GM12878 (cell line): Measurements from ENCODE around the gene KLHL20. TPM values are rescaled to one million over a fixed set of nuclear protein-coding genes. Genes with fewer than 3 reads are reported as not detected.

Source experiments
- ATAC-seq: fragments of 200-7000 bp; cut with Tn5 transposase; 3 replicates; pipeline ENCODE4 v1.9.1; 2020; ENCODE audit warnings: mild to moderate bottlenecking, moderate library complexity
- BruUV-seq: library from RNA; stranded (reverse); fragments of 400-500 nt; replicated peaks from 2 replicates; lab custom pipeline; 2021; lab: Mats Ljungman, UMichigan
- CTCF ChIA-PET: fragments of 300-600 bp; sonication (Branson Sonifier 250); formaldehyde crosslinking; extraction: SDS; loops from one replicate; lab custom pipeline; 2021; ENCODE audit warnings: inconsistent platforms; lab: Yijun Ruan, JAX
- POLR2A ChIA-PET: fragments of 350-600 bp; formaldehyde crosslinking; extraction: SDS; loops from one replicate; lab custom pipeline; 2021; ENCODE audit warnings: inconsistent platforms; lab: Charles Lee
- RAD21 ChIA-PET: fragments of 300-600 bp; sonication (Branson Sonifier 250); formaldehyde crosslinking; loops from one replicate; lab custom pipeline; 2023; ENCODE audit warnings: antibody characterized with exemption; ENCODE audit not compliant: unreplicated experiment; lab: Charles Lee
- SMC1A ChIA-PET: fragments of 300-600 bp; sonication (Branson Sonifier 250); formaldehyde crosslinking; loops from one replicate; lab custom pipeline; 2023; ENCODE audit not compliant: unreplicated experiment, uncharacterized antibody; lab: Charles Lee
- DNase-seq: peaks from one replicate; pipeline ENCODE4 v3.0.0-alpha.2; 2011; ENCODE audit warnings: low read depth, low spot score
- FAIRE-seq: peaks from 3 replicates; lab custom pipeline; 2011; peaks lifted over from hg19 to GRCh38; lab: Jason Lieb, UNC
- H2AFZ ChIP-seq: 2 replicates; pipeline ENCODE4 v1.6.0; 2011; ENCODE audit warnings: low read depth, low read length, control low read depth; ENCODE audit not compliant: control insufficient read depth
- H3K27ac ChIP-seq: 2 replicates; pipeline ENCODE4 v1.5.1; 2011; ENCODE audit warnings: control low read depth; ENCODE audit not compliant: control insufficient read depth, insufficient read depth
- H3K27me3 ChIP-seq, 2 experiments: replicated peaks in 1 of 2; 2 replicates each; pipeline versions ENCODE4 v1.6.0 to v1.6.1; 2011; ENCODE audit warnings: low read length in 1 of 2; ENCODE audit not compliant: control insufficient read depth in 2 of 2, insufficient read depth in 2 of 2
- H3K36me3 ChIP-seq, 2 experiments: 2 replicates each; pipeline ENCODE4 v1.5.1; 2011; ENCODE audit warnings: low read length in 1 of 2; ENCODE audit not compliant: control insufficient read depth in 2 of 2, insufficient read depth in 2 of 2
- H3K4me1 ChIP-seq: 2 replicates; pipeline ENCODE4 v1.6.1; 2011; ENCODE audit warnings: mild to moderate bottlenecking, low read length, moderate library complexity, mixed read lengths; ENCODE audit not compliant: control insufficient read depth, insufficient read depth
- H3K4me2 ChIP-seq: 2 replicates; pipeline ENCODE4 v1.6.0; 2011; ENCODE audit warnings: control low read depth; ENCODE audit not compliant: control insufficient read depth, insufficient read depth
- H3K4me3 ChIP-seq: fragments of 200-600 bp; sonication (generic); 2 replicates; pipeline ENCODE4 v1.5.1; 2016
- H3K79me2 ChIP-seq: 2 replicates; pipeline ENCODE4 v1.6.0; 2011; ENCODE audit warnings: low read length; ENCODE audit not compliant: control insufficient read depth, insufficient read depth
- H3K9ac ChIP-seq: 2 replicates; pipeline ENCODE4 v1.8.0; 2011; ENCODE audit warnings: low read length, control low read depth, mixed read lengths; ENCODE audit not compliant: control insufficient read depth, insufficient read depth
- H3K9me3 ChIP-seq: replicated peaks from 3 replicates; pipeline ENCODE4 v1.5.1; 2011; ENCODE audit warnings: mild to moderate bottlenecking, low read length; ENCODE audit not compliant: control insufficient read depth, insufficient read depth
- H4K20me1 ChIP-seq: 2 replicates; pipeline ENCODE4 v1.6.0; 2011; ENCODE audit not compliant: control insufficient read depth, insufficient read depth
- ATF7 ChIP-seq: fragments of 450-650 bp; IDR thresholded peaks from 2 replicates; pipeline ENCODE4 v1.6.1; 2016; ENCODE audit warnings: low read depth, mild to moderate bottlenecking
- BACH1 ChIP-seq: fragments of 450-650 bp; IDR thresholded peaks from 2 replicates; pipeline ENCODE4 v1.6.1; 2017; ENCODE audit warnings: mild to moderate bottlenecking, borderline replicate concordance
- BMI1 ChIP-seq: fragments of 450-650 bp; IDR thresholded peaks from 2 replicates; pipeline ENCODE4 v1.6.1; 2016; ENCODE audit warnings: mild to moderate bottlenecking, moderate library complexity, borderline replicate concordance
- BRCA1 ChIP-seq: IDR thresholded peaks from 2 replicates; pipeline ENCODE4 v1.6.1; 2011; ENCODE audit warnings: low read depth, low read length, improper control_type of control experiment
- CEBPB ChIP-seq, 2 experiments: fragments of 150-350 bp in 1 of 2; IDR thresholded peaks; 2 replicates each; pipeline ENCODE4 v1.6.1; 2012 to 2014; ENCODE audit warnings: low read depth in 2 of 2, low read length in 2 of 2, borderline replicate concordance in 1 of 2, inconsistent platforms in 1 of 2
- GATAD2B ChIP-seq: fragments of 450-650 bp; conservative IDR thresholded peaks from 2 replicates; pipeline ENCODE4 v1.6.1; 2017; ENCODE audit warnings: low read depth, mild to moderate bottlenecking, moderate library complexity
- NBN ChIP-seq: fragments of 450-650 bp; IDR thresholded peaks from 2 replicates; pipeline ENCODE4 v1.6.1; 2016
- RB1 ChIP-seq: fragments of 450-650 bp; formaldehyde crosslinking; IDR thresholded peaks from 2 replicates; pipeline ENCODE4 v1.6.1; 2017; ENCODE audit warnings: mild to moderate bottlenecking, borderline replicate concordance
- ZSCAN29 ChIP-seq: fragments of 450-650 bp; IDR thresholded peaks from 2 replicates; pipeline ENCODE4 v1.6.1; 2017; ENCODE audit warnings: mild to moderate bottlenecking, moderate library complexity
- WGBS: methylation state at CpG from one replicate; pipeline ENCODE4 v1.1.6; 2016; ENCODE audit warnings: low lambda C conversion rate; ENCODE audit not compliant: insufficient replicate concordance, insufficient coverage; ENCODE audit errors: missing lambda C conversion rate; 5-methylcytosine and 5-hydroxymethylcytosine counted together
- in situ Hi-C: fragments of 300-500 bp; cut with MboI; formaldehyde crosslinking; loops from 9 replicates; pipeline ENCODE4 v1.14.3; 2018; ENCODE audit warnings: mixed read lengths
- intact Hi-C: fragments of 100-400 bp; cut with micrococcal nuclease; formaldehyde crosslinking; loops from one replicate; pipeline ENCODE4 v1.14.2; 2022; ENCODE audit not compliant: unreplicated experiment
- polyA plus RNA-seq, 11 experiments: library from polyadenylated mRNA; depleted of rRNA in 4 of 11; unstranded in 6 of 11; stranded (reverse) in 5 of 11; fragments of >200 nt; fragmentation: Nextera tagmentation in 4 of 11; fragmentation: Illumina TruSeq in 1 of 11; extraction: Ambion mirVana in 4 of 11; extraction: Trizol in 1 of 11; gene quantifications; 1 replicate in 1 of 11; 2 replicates in 10 of 11; pipeline versions ENCODE4 v1.2.1 to v1.2.3, GENCODE V29; 2011 to 2016; ENCODE audit warnings: inconsistent platforms in 2 of 11, missing spikeins in 2 of 11, low read depth in 1 of 11
- total RNA-seq, 4 experiments: library from RNA; depleted of rRNA in 3 of 4; stranded (reverse); fragments of >200 nt in 3 of 4; fragmentation: Illumina TruSeq in 1 of 4; extraction: Trizol in 1 of 4; gene quantifications; 2 replicates each; pipeline versions ENCODE4 v1.2.1 to v1.2.3, GENCODE V29; 2013 to 2021
- TF ChIP-seq, protein P1 (sequence below): fragments of 450-650 bp; IDR thresholded peaks from 2 replicates; pipeline ENCODE4 v1.6.1; 2016; ENCODE audit warnings: mild to moderate bottlenecking
- TF ChIP-seq, protein P2 (sequence below): fragments of 450-650 bp; conservative IDR thresholded peaks from 2 replicates; pipeline ENCODE4 v1.6.1; 2017; ENCODE audit warnings: mild to moderate bottlenecking, moderate library complexity
- TF ChIP-seq, protein P3 (sequence below): IDR thresholded peaks from 2 replicates; pipeline ENCODE4 v1.6.1; 2011; ENCODE audit warnings: mild to moderate bottlenecking, low read depth, low read length, moderate library complexity; ENCODE audit not compliant: insufficient replicate concordance
- TF ChIP-seq, protein P4 (sequence below): IDR thresholded peaks from 2 replicates; pipeline ENCODE4 v1.6.1; 2012; ENCODE audit warnings: low read depth, low read length, improper control_type of control experiment

Gene KLHL20
- total and polyA plus RNA-seq, 10 of the 15 experiments (the other 5 are each of a cell fraction or from before 2014, with no cell fraction given): 3.8 to 14.0 (median 10.0) TPM

DNA sequence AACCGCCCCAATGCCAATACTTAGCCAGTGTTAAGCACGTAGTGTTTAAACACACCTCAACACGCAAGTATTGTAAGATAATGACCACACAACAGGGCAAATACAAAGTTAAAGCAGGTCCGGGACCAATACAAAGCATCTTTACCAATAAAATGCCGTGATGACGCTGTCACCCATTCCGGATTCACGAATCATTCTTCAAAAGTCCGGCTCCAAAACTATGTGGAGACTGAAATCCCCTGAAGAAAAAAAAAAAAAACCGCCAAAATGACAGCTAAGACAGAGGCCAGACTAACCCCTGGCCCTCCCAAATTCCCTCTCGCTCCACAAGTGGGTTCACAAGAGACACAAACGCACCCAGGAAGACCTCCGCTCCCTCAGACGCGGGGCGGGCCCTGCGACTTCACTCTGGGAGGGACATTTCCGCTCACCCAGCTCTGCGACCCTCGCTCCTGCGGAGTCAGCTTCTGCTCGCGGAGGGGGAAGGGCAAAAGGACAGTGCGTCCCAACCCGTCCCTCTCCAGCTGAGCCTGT is 109.1 kb downstream of the KLHL20 start:
- ATAC-seq (peak; percentile 52), DNase-seq (peak; percentile 13), FAIRE-seq (no peak)
- peak overlapping the region; percentile 87 for H2AFZ ChIP-seq
- H3K9ac ChIP-seq: peak overlapping the region; percentile 93
- ChIA-PET SMC1A (interaction anchor here (0.7 to 2.1 kb wide), 13 partner anchors 28 to 1079 kb away, joined by 3 to 11 read pairs (median 3); partner anchors contain the start of genes GAS5, KLHL20 and ZBTB37), RAD21 (interaction anchor here (0.6 to 4.9 kb wide), 14 partner anchors 9 to 1080 kb away, joined by 3 to 31 read pairs (median 3); partner anchors contain the start of genes GAS5, KLHL20 and ZBTB37), POLR2A (interaction anchor here (1.0 to 2.9 kb wide), 5 partner anchors 8 to 109 kb away, joined by 3 to 17 read pairs (median 4); partner anchors contain the start of genes GAS5, KLHL20 and ZBTB37), CTCF (interaction anchor here (0.7 to 3.3 kb wide), 6 partner anchors 41 to 1093 kb away, joined by 3 to 25 read pairs (median 6); no protein-coding TSS in a partner anchor)
- intact Hi-C loops (loop anchor here (1.0 to 10.0 kb wide), 8 partner anchors 45 to 1171 kb away; partner anchors contain the start of genes CACYBP, KLHL20, PRDX6 and TNFSF4), in situ Hi-C loops (loop anchor here (5.0 to 10.0 kb wide), 2 partner anchors 392 to 1079 kb away; no protein-coding TSS in a partner anchor)
- peak overlapping the region; percentile 92 for H3K4me3 ChIP-seq
- H3K27ac ChIP-seq: peak overlapping the region; percentile 91
- TSS peak; percentile 71 for BruUV-seq
- 0% methylated on average over 25 of the region's 25 CpGs for WGBS
- H3K36me3 ChIP-seq: no peaks in the 10 kb centered on the region; a peak in 2 of 4 replicates
- peaks cover 55% of the 10 kb centered on the region for H3K79me2 ChIP-seq
- H3K9me3 ChIP-seq: no peaks in the 10 kb centered on the region; the same call in 2 of the 3 replicates
- no peaks in the 10 kb centered on the region; the same call in 1 of the 2 replicates for H3K4me1 ChIP-seq
- peak overlapping the region; percentile 48 for H3K4me2 ChIP-seq
- H3K27me3 ChIP-seq: no peaks in the 10 kb centered on the region
- H4K20me1 ChIP-seq: no peaks in the 10 kb centered on the region
- TF ChIP-seq GATAD2B (no peak; the same call in 1 of the 2 replicates), BMI1 (no peak), ATF7 (no peak), RB1 (no peak), CEBPB (IDR thresholded peaks at IDR 0.05; ENCODE audit: borderline replicate concordance in 1 of 2, low read depth in 2 of 2, low read length in 2 of 2) (no peak), BRCA1 (no peak), NBN (no peak), ZSCAN29 (0 out of 2 replicates have a peak, but pooled peaks have one; percentile 23), BACH1 (no peak)
- TF ChIP-seq, protein P1, sequence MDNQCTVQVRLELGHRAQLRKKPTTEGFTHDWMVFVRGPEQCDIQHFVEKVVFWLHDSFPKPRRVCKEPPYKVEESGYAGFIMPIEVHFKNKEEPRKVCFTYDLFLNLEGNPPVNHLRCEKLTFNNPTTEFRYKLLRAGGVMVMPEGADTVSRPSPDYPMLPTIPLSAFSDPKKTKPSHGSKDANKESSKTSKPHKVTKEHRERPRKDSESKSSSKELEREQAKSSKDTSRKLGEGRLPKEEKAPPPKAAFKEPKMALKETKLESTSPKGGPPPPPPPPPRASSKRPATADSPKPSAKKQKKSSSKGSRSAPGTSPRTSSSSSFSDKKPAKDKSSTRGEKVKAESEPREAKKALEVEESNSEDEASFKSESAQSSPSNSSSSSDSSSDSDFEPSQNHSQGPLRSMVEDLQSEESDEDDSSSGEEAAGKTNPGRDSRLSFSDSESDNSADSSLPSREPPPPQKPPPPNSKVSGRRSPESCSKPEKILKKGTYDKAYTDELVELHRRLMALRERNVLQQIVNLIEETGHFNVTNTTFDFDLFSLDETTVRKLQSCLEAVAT: no peak
- TF ChIP-seq, protein P2, sequence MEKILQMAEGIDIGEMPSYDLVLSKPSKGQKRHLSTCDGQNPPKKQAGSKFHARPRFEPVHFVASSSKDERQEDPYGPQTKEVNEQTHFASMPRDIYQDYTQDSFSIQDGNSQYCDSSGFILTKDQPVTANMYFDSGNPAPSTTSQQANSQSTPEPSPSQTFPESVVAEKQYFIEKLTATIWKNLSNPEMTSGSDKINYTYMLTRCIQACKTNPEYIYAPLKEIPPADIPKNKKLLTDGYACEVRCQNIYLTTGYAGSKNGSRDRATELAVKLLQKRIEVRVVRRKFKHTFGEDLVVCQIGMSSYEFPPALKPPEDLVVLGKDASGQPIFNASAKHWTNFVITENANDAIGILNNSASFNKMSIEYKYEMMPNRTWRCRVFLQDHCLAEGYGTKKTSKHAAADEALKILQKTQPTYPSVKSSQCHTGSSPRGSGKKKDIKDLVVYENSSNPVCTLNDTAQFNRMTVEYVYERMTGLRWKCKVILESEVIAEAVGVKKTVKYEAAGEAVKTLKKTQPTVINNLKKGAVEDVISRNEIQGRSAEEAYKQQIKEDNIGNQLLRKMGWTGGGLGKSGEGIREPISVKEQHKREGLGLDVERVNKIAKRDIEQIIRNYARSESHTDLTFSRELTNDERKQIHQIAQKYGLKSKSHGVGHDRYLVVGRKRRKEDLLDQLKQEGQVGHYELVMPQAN: peak; percentile 95
- TF ChIP-seq, protein P3, sequence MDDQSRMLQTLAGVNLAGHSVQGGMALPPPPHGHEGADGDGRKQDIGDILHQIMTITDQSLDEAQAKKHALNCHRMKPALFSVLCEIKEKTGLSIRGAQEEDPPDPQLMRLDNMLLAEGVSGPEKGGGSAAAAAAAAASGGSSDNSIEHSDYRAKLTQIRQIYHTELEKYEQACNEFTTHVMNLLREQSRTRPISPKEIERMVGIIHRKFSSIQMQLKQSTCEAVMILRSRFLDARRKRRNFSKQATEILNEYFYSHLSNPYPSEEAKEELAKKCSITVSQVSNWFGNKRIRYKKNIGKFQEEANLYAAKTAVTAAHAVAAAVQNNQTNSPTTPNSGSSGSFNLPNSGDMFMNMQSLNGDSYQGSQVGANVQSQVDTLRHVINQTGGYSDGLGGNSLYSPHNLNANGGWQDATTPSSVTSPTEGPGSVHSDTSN: no peak
- TF ChIP-seq, protein P4, sequence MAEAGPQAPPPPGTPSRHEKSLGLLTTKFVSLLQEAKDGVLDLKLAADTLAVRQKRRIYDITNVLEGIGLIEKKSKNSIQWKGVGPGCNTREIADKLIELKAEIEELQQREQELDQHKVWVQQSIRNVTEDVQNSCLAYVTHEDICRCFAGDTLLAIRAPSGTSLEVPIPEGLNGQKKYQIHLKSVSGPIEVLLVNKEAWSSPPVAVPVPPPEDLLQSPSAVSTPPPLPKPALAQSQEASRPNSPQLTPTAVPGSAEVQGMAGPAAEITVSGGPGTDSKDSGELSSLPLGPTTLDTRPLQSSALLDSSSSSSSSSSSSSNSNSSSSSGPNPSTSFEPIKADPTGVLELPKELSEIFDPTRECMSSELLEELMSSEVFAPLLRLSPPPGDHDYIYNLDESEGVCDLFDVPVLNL: no peak
